IPS DF 6.9 (cell line): ENCODE results near the gene CACNA1D.

Source experiments
- DNase-seq: peaks from one replicate; pipeline ENCODE4 v3.0.0-alpha.2; 2013; ENCODE audit warnings: low read depth, low spot score
- H3K27ac ChIP-seq: one replicate; pipeline ENCODE4 v1.5.1; 2013; ENCODE audit warnings: low read length, control low read depth
- H3K27me3 ChIP-seq: 2 replicates; pipeline ENCODE4 v1.6.1; 2013; ENCODE audit warnings: mild to moderate bottlenecking, low read length; ENCODE audit not compliant: control insufficient read depth, insufficient read depth
- H3K36me3 ChIP-seq: 2 replicates; pipeline ENCODE4 v1.6.1; 2013; ENCODE audit warnings: low read length; ENCODE audit not compliant: control insufficient read depth, insufficient read depth
- H3K4me1 ChIP-seq: 2 replicates; pipeline ENCODE4 v1.6.1; 2013; ENCODE audit warnings: low read length; ENCODE audit not compliant: control insufficient read depth, insufficient read depth
- H3K4me3 ChIP-seq: 2 replicates; pipeline ENCODE4 v1.5.1; 2013; ENCODE audit warnings: mild to moderate bottlenecking, low read length
- H3K9me3 ChIP-seq: 2 replicates; pipeline ENCODE4 v1.6.1; 2013; ENCODE audit warnings: low read length, inconsistent platforms; ENCODE audit not compliant: control insufficient read depth, insufficient read depth
- WGBS: extraction: QIAGEN DNeasy Blood & Tissue Kit; methylation state at CpG from one replicate; pipeline ENCODE4 v1.1.7; 2013; ENCODE audit warnings: mixed read lengths, missing lambda C conversion rate; ENCODE audit not compliant: insufficient read length, insufficient coverage; 5-methylcytosine and 5-hydroxymethylcytosine counted together

The CACNA1D gene

DNA sequence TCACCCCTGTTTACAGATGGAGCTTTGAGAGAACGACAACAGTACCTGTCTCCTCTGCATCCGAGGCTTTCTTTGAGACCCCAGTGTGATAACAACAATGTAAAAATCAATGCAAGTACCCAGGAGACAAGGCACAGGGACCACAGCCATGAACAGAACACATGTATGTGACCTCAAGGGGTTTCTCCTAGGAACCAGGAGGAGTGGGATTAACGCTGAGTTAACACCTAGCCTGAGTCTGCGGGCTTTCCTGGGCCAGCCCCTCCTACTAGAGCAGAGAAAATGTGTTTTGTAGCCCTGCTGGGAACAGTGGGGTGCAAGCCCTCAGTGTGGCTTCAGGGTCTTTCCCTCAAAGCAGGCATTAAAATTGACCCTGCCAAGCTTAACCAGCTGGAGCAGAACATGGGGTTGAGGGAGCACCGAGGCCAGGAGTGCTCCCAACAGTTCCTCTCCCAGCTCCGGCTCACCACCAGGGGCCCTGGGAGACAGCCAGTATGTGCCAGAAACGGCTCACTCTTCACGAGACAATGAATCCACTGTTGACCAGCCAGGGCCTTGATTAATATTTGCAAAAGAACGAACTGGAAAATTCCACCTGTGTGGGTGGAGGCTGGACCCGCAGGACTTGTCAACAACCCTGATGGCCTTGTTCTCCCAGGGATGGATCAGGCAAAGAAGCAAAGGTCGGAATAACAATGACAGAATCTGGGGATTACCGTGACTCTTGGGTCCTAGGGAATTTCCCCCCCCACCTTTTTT is 348.2 kb downstream of the CACNA1D start:
- H3K4me1 ChIP-seq, result peaks cover 12% of the 10 kb centered on the region

GRCh38 chr3:53843195-53844177 is 349.1 kb downstream of the CACNA1D start:
- no peak for DNase-seq
- Histone ChIP-seq H3K9me3 (no peaks in the 10 kb centered on the region), H3K4me1 (peaks cover 12% of the 10 kb centered on the region), H3K27me3 (peaks cover 7% of the 10 kb centered on the region; the same call in 1 of the 2 replicates), H3K4me3 (no peak overlapping the region), H3K27ac (no peak overlapping the region), H3K36me3 (peaks cover 2% of the 10 kb centered on the region; the same call in 1 of the 2 replicates)
- WGBS, result no CpG with 5 or more reads among the region's 10 CpGs

More for the DNA sequence above, 348.2 kb downstream of the CACNA1D start:
- no peak overlapping the region for H3K4me3 ChIP-seq
- no peak for DNase-seq
- H3K27ac ChIP-seq, result no peak overlapping the region
- WGBS, result no CpG with 5 or more reads among the region's 12 CpGs
- H3K9me3 ChIP-seq, result no peaks in the 10 kb centered on the region
- H3K36me3 ChIP-seq, result peaks cover 7% of the 10 kb centered on the region; the same call in 1 of the 2 replicates
- peaks cover 7% of the 10 kb centered on the region; the same call in 1 of the 2 replicates for H3K27me3 ChIP-seq

DNA sequence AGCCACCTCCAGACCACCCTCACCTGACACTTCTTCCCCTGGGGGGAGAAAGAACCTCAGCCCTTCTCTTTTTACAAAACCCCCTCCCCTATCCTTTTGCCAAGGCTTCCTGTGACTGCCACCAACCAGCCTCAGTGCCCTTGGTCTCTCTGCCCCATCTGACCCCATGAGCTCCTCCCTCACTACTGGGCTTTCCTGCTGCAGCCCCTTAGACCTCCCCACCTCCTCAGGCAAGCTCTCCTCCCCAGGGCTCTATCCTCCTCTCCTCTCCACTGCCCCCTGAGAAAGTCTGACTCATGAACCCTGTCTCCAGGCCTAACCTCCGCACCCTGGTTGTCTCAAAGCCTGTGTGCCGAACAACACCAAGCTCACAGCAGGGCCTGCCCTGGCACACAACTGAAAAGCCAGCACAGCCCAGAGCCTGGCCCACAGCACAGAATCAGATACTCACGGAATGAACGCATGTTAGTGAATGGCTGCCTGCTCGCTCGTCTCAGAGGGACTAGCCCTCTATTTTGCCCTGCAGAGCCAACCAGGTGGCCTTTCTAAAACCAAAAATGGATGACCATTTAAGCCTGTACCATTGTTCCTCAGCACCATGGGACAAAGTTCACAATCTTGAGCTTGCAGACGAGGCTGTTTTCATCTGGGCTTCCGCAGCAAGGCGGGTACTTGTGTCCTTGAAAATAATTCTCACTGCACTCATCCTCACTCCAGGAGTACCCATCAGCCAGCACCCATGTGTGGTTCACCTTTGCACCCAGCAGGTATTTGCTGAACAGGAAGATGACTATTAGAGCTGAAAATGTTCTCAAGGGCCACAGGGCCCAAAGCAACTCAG is 350.1 kb downstream of the CACNA1D start:
- Histone ChIP-seq H3K9me3 (no peaks in the 10 kb centered on the region), H3K4me1 (peaks cover 12% of the 10 kb centered on the region), H3K27me3 (peaks cover 7% of the 10 kb centered on the region; the same call in 1 of the 2 replicates), H3K27ac (no peak overlapping the region), H3K36me3 (no peaks in the 10 kb centered on the region), H3K4me3 (no peak overlapping the region)
- no peak for DNase-seq
- no CpG with 5 or more reads among the region's 9 CpGs for WGBS

DNA sequence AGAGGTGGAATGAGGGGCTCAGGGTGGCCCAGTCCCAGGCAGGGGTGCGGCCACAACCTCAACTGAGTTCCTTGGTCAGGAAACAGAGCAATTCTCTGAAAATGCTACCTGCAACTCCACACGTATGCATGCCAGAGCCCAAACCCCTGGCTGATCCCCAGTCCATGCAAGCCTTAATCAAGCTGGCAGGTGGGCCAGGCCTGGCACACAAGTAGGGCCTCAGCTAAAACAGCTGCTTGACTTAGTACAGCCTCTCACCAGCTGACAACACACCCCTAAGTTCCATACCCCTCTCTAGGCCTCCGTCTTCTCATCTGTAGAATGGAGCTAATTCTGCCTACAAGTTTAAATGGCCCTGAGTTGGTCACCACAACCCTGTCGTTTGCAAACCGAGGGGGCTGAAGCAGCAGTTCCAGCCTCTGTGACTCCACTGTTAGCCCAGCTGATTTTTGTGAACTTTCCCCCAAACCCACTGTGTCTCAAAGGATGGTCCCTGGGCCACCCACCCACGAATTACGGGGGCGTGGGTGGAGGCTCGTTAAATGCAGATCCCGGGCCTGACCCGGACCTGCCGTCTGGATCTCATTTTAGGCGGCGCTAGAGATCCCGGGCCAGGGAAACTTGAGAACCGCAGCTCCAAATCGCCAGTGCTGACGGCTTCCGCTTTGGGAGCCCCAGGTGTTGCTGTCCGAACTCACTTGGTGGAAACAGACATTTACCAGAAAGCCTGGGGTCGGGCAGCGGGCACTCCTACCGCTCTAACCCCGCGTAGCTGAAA is 350.9 kb downstream of the CACNA1D start:
- Histone ChIP-seq H3K36me3 (no peaks in the 10 kb centered on the region), H3K27ac (no peak overlapping the region), H3K4me1 (peaks cover 12% of the 10 kb centered on the region), H3K9me3 (no peaks in the 10 kb centered on the region), H3K27me3 (peaks cover 7% of the 10 kb centered on the region; the same call in 1 of the 2 replicates), H3K4me3 (peak overlapping the region; percentile 67; the same call in 1 of the 2 replicates)
- WGBS, result no CpG with 5 or more reads among the region's 25 CpGs
- DNase-seq, result peak; percentile 43

- no peak for DNase-seq
- no peaks in the 10 kb centered on the region for H3K9me3 ChIP-seq
- no peak overlapping the region for H3K27ac ChIP-seq
- H3K27me3 ChIP-seq, result peaks cover 7% of the 10 kb centered on the region; the same call in 1 of the 2 replicates
- WGBS, result no CpG with 5 or more reads among the region's 34 CpGs
- no peaks in the 10 kb centered on the region for H3K36me3 ChIP-seq
- peaks cover 12% of the 10 kb centered on the region for H3K4me1 ChIP-seq
- peak overlapping the region; percentile 67 for H3K4me3 ChIP-seq
Observed at GRCh38 chr3:53845881-53846133, 351.4 kb downstream of the CACNA1D start.

DNA sequence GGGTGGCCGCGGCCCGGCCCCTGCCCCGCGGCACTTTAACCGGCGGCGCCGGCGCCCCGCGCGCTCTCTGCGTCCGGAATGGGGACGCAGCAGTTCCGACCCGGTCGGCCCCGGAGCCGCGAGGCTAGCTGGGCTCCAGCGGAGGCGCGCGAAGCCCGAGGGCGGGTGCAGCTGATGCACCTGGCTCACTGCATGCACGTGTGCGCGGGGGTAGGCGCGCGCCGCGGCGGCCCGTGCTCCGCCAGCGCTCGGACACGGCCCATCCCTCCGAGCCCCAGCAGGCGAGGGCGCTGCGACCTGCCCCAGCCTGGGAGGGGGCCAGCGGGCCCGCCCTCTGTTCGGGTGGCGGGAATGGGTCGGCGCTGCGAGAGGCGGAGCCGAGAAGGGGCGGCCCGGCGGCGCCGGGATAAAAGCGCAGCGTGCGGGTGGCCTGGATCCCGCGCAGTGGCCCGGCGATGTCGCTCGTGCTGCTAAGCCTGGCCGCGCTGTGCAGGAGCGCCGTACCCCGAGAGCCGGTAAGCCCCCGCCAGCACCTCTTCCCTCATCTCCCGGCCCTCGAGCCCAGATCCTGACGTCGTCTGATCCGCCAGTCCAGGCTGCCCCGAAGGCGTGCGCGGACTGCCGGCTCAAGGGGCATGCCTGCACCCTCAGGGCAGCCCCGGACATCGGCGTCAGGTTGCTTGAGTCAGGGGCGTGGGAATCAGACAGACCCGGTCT is 351.9 kb downstream of the CACNA1D start, which contains the start of the genes CHDH and IL17RB:
Gene CHDH, minus strand, starts transcription at position 286 of the 717 bp plus-strand sequence. CDS start 22,411 bp downstream, outside the sequence.
Gene IL17RB, plus strand, starts transcription at position 435 of the 717 bp plus-strand sequence. Its CDS starts 21 bp downstream, at position 456.
- peak; percentile 39 for DNase-seq
- Histone ChIP-seq H3K4me3 (peak within 1 kb of the TSS; percentile 67), H3K27ac (no peak within 1 kb of the TSS), H3K36me3 (no peaks in the 10 kb centered on the region), H3K9me3 (no peaks in the 10 kb centered on the region), H3K4me1 (peaks cover 12% of the 10 kb centered on the region), H3K27me3 (peaks cover 7% of the 10 kb centered on the region; the same call in 1 of the 2 replicates)
- no CpG with 5 or more reads among the region's 91 CpGs for WGBS

- H3K9me3 ChIP-seq, result no peaks in the 10 kb centered on the region
- DNase-seq, result no peak
- H3K27ac ChIP-seq, result no peak overlapping the region
- no peaks in the 10 kb centered on the region for H3K36me3 ChIP-seq
- H3K27me3 ChIP-seq, result peaks cover 7% of the 10 kb centered on the region; the same call in 1 of the 2 replicates
- WGBS, result no CpG with 5 or more reads among the region's 10 CpGs
- H3K4me3 ChIP-seq, result peak overlapping the region; percentile 67; the same call in 1 of the 2 replicates
- peaks cover 12% of the 10 kb centered on the region for H3K4me1 ChIP-seq
Observed at GRCh38 chr3:53846851-53847155, 352.4 kb downstream of the CACNA1D start.

- no peak overlapping the region for H3K27ac ChIP-seq
- H3K9me3 ChIP-seq, result no peaks in the 10 kb centered on the region
- peaks cover 7% of the 10 kb centered on the region; the same call in 1 of the 2 replicates for H3K27me3 ChIP-seq
- no peak overlapping the region for H3K4me3 ChIP-seq
- no peaks in the 10 kb centered on the region for H3K36me3 ChIP-seq
- no CpG with 5 or more reads among the region's 7 CpGs for WGBS
- no peaks in the 10 kb centered on the region; the same call in 1 of the 2 replicates for H3K4me1 ChIP-seq
- no peak for DNase-seq
Observed at GRCh38 chr3:53849916-53850315, 355.5 kb downstream of the CACNA1D start.

GRCh38 chr3:53850895-53851294 is 356.5 kb downstream of the CACNA1D start:
- WGBS, result no CpG with 5 or more reads among the region's 5 CpGs

More at GRCh38 chr3:53850895-53851294, 356.5 kb downstream of the CACNA1D start:
- H3K27me3 ChIP-seq, result peaks cover 7% of the 10 kb centered on the region; the same call in 1 of the 2 replicates
- no peak for DNase-seq
- H3K4me1 ChIP-seq, result no peaks in the 10 kb centered on the region
- H3K36me3 ChIP-seq, result no peaks in the 10 kb centered on the region
- no peak overlapping the region for H3K27ac ChIP-seq
- no peaks in the 10 kb centered on the region for H3K9me3 ChIP-seq
- no peak overlapping the region for H3K4me3 ChIP-seq
